K562 (cell line): Measurements from ENCODE around the gene FXN. TPM values are rescaled to one million over a fixed set of nuclear protein-coding genes. Genes with fewer than 3 reads are reported as not detected.

Source experiments
- ASH1L ChIP-seq: fragments of 450-650 bp; IDR thresholded peaks from 2 replicates; pipeline ENCODE4 v1.6.1; 2018; ENCODE audit warnings: borderline replicate concordance, mild to moderate bottlenecking, low read depth; ENCODE audit not compliant: partially characterized antibody
- CAMTA2 ChIP-seq: fragments of 250-450 bp; sonication (Bioruptor Pico); conservative IDR thresholded peaks from 2 replicates; pipeline ENCODE4 v1.5.1; 2022
- CBX1 ChIP-seq: sonication (generic); IDR thresholded peaks from 2 replicates; pipeline ENCODE4 v1.6.1; 2016; ENCODE audit warnings: antibody characterized with exemption, low read depth, mild to moderate bottlenecking
- E2F3 ChIP-seq: fragments of 250-450 bp; sonication (Bioruptor Pico); IDR thresholded peaks from 2 replicates; pipeline ENCODE4 v1.4.0; 2020; ENCODE audit warnings: mild to moderate bottlenecking
- E2F6 ChIP-seq, 2 experiments: IDR thresholded peaks; 2 replicates each; pipeline ENCODE4 v1.6.1; 2011; ENCODE audit warnings: borderline replicate concordance in 1 of 2, control low read depth in 1 of 2, low read depth in 1 of 2, low read length in 1 of 2, mild to moderate bottlenecking in 1 of 2, mixed read lengths in 1 of 2, moderate library complexity in 1 of 2; ENCODE audit not compliant: insufficient read depth in 1 of 2, insufficient read length in 1 of 2, poor library complexity in 1 of 2, severe bottlenecking in 1 of 2; ENCODE audit errors: extremely low read depth in 1 of 2
- HNRNPLL ChIP-seq: fragments of 200-400 bp; formaldehyde crosslinking; IDR thresholded peaks from 2 replicates; pipeline ENCODE4 v1.6.1; 2017; ENCODE audit warnings: low read length, low read depth, mild to moderate bottlenecking; ENCODE audit not compliant: poor library complexity, severe bottlenecking
- KAT7 ChIP-seq: sonication (generic); formaldehyde crosslinking; IDR thresholded peaks from 2 replicates; pipeline ENCODE4 v1.8.0; 2022; ENCODE audit warnings: missing genetic modification reagents, mild to moderate bottlenecking, borderline replicate concordance
- MECOM ChIP-seq: fragments of 250-450 bp; sonication (Bioruptor Pico); IDR thresholded peaks from 2 replicates; pipeline ENCODE4 v1.8.0; 2022; ENCODE audit warnings: inconsistent platforms
- MYNN ChIP-seq, 2 experiments: sonication (generic); formaldehyde crosslinking in 1 of 2; IDR thresholded peaks; 2 replicates each; pipeline versions ENCODE4 v1.5.0 to v1.6.1; 2016 to 2020; ENCODE audit warnings: antibody characterized with exemption in 1 of 2, missing genetic modification reagents in 1 of 2
- NCOA2 ChIP-seq, 2 experiments: fragments of 450-650 bp; IDR thresholded peaks; 2 replicates each; pipeline ENCODE4 v1.6.1; 2018; ENCODE audit warnings: mild to moderate bottlenecking in 2 of 2, moderate library complexity in 1 of 2; ENCODE audit not compliant: partially characterized antibody in 2 of 2
- POLR2A ChIP-seq: fragments of 450-650 bp; conservative IDR thresholded peaks from 2 replicates; pipeline ENCODE4 v1.6.1; 2016
- PTBP1 ChIP-seq: fragments of 200-400 bp; formaldehyde crosslinking; IDR thresholded peaks from 2 replicates; pipeline ENCODE4 v1.6.1; 2017; ENCODE audit warnings: low read depth, low read length
- PTRF ChIP-seq: fragments of 450-650 bp; IDR thresholded peaks from 2 replicates; pipeline ENCODE4 v1.6.1; 2016; ENCODE audit warnings: mild to moderate bottlenecking, missing genetic modification characterization, missing compliant biosample characterization
- RBM34 ChIP-seq: fragments of 200-400 bp; formaldehyde crosslinking; IDR thresholded peaks from 2 replicates; pipeline ENCODE4 v1.6.1; 2018; ENCODE audit warnings: low read length, borderline replicate concordance; ENCODE audit not compliant: insufficient read depth
- RUNX1 ChIP-seq: sonication (generic); IDR thresholded peaks from 2 replicates; pipeline ENCODE4 v1.6.1; 2016; ENCODE audit warnings: antibody characterized with exemption, low read depth
- TEAD1 ChIP-seq, 2 experiments: fragments of 450-650 bp in 1 of 2; sonication (generic) in 1 of 2; formaldehyde crosslinking; IDR thresholded peaks; 2 replicates each; pipeline versions ENCODE4 v1.4.0 to v1.8.0; 2020 to 2022; ENCODE audit warnings: mild to moderate bottlenecking in 2 of 2, missing genetic modification reagents in 1 of 2
- THRB ChIP-seq: fragments of 450-650 bp; formaldehyde crosslinking; conservative IDR thresholded peaks from 2 replicates; pipeline ENCODE4 v1.4.0; 2022; ENCODE audit warnings: mild to moderate bottlenecking, missing genetic modification characterization
- ZMIZ1 ChIP-seq, 2 experiments: fragments of 150-350 bp in 1 of 2; IDR thresholded peaks; 2 replicates each; pipeline ENCODE4 v1.6.1; 2012 to 2016; ENCODE audit warnings: low read depth in 2 of 2, low read length in 2 of 2, mild to moderate bottlenecking in 1 of 2, moderate library complexity in 1 of 2
- ZNF436 ChIP-seq: fragments of 250-450, 450-650 bp; sonication (Bioruptor Pico); formaldehyde crosslinking; IDR thresholded peaks from 2 replicates; pipeline ENCODE4 v1.7.0; 2020; ENCODE audit warnings: mild to moderate bottlenecking
- ZNF507 ChIP-seq: conservative IDR thresholded peaks from 2 replicates; pipeline ENCODE4 v1.6.1; 2017; ENCODE audit warnings: missing genetic modification characterization, missing compliant biosample characterization
- polyA plus RNA-seq, 8 experiments: library from polyadenylated mRNA; depleted of rRNA in 4 of 8; stranded (reverse) in 5 of 8; unstranded in 3 of 8; fragments of >200 nt; fragmentation: Nextera tagmentation in 2 of 8; fragmentation: Illumina TruSeq in 1 of 8; extraction: Ambion mirVana in 2 of 8; extraction: Trizol in 1 of 8; gene quantifications; 2 replicates each; pipeline versions ENCODE4 v1.2.1 to v1.2.3, GENCODE V29; 2011 to 2014; ENCODE audit warnings: inconsistent platforms in 1 of 8, missing spikeins in 1 of 8
- total RNA-seq, 7 experiments: library from RNA; depleted of rRNA in 6 of 7; stranded (reverse); fragments of >200 nt in 6 of 7; fragmentation: Illumina TruSeq in 2 of 7; extraction: Trizol in 2 of 7; gene quantifications; 2 replicates each; pipeline versions ENCODE4 v1.2.1 to v1.2.3, GENCODE V29; 2011 to 2021; ENCODE audit warnings: low replicate concordance in 1 of 7
- TF ChIP-seq, protein P1 (sequence below): fragments of 450-650 bp; IDR thresholded peaks from 2 replicates; pipeline ENCODE4 v1.7.1; 2018; ENCODE audit warnings: mild to moderate bottlenecking, low read depth; ENCODE audit not compliant: partially characterized antibody

FXN gene
- total and polyA plus RNA-seq, 9 of the 15 experiments (the other 6 are each of a cell fraction or from before 2014, with no cell fraction given), result 7.6 to 51.5 (median 30.3) TPM

- no peak for TF ChIP-seq E2F3 (CRISPR knock-in tag)
- TF ChIP-seq TEAD1 (CRISPR knock-in tag; IDR thresholded peaks at IDR 0.05), result no peak
- no peak for TF ChIP-seq KAT7 (CRISPR knock-in tag)
- no peak for TF ChIP-seq RBM34
- peak in 1 of 2 experiments; percentile 75; a peak in 1 of 4 replicates for TF ChIP-seq ZMIZ1 (IDR thresholded peaks at IDR 0.05; ENCODE audit: low read depth in 2 of 2, low read length in 2 of 2)
- TF ChIP-seq HNRNPLL, result no peak
- TF ChIP-seq ASH1L, result no peak
- no peak for TF ChIP-seq NCOA2 (IDR thresholded peaks at IDR 0.05; ENCODE audit: partially characterized antibody in 2 of 2)
- TF ChIP-seq MECOM, result no peak
- no peak for TF ChIP-seq CBX1
- TF ChIP-seq PTRF (tag), result no peak
- TF ChIP-seq THRB (CRISPR knock-in tag), result no peak
- TF ChIP-seq ZNF436 (CRISPR knock-in tag), result no peak
- no peak for TF ChIP-seq RUNX1
- TF ChIP-seq ZNF507 (tag), result no peak
- TF ChIP-seq MYNN (IDR thresholded peaks at IDR 0.05), result no peak
- TF ChIP-seq MYNN (CRISPR knock-in tag; IDR thresholded peaks at IDR 0.05), result no peak
- TF ChIP-seq, protein P1, sequence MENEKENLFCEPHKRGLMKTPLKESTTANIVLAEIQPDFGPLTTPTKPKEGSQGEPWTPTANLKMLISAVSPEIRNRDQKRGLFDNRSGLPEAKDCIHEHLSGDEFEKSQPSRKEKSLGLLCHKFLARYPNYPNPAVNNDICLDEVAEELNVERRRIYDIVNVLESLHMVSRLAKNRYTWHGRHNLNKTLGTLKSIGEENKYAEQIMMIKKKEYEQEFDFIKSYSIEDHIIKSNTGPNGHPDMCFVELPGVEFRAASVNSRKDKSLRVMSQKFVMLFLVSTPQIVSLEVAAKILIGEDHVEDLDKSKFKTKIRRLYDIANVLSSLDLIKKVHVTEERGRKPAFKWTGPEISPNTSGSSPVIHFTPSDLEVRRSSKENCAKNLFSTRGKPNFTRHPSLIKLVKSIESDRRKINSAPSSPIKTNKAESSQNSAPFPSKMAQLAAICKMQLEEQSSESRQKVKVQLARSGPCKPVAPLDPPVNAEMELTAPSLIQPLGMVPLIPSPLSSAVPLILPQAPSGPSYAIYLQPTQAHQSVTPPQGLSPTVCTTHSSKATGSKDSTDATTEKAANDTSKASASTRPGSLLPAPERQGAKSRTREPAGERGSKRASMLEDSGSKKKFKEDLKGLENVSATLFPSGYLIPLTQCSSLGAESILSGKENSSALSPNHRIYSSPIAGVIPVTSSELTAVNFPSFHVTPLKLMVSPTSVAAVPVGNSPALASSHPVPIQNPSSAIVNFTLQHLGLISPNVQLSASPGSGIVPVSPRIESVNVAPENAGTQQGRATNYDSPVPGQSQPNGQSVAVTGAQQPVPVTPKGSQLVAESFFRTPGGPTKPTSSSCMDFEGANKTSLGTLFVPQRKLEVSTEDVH, result no peak
- no peak for TF ChIP-seq E2F6 (IDR thresholded peaks at IDR 0.05; ENCODE audit: borderline replicate concordance in 1 of 2, extremely low read depth in 1 of 2, insufficient read depth in 1 of 2, insufficient read length in 1 of 2, low read depth in 1 of 2, low read length in 1 of 2, poor library complexity in 1 of 2, severe bottlenecking in 1 of 2)
- TF ChIP-seq PTBP1, result no peak
- no peak for TF ChIP-seq CAMTA2
- TF ChIP-seq POLR2A, result no peak
Observed at GRCh38 chr9:69019808-69020207, 15.7 kb upstream of the FXN start (continued).
